Keratinocyte (primary cell): ENCODE results near the gene MGAT5B. TPM values are rescaled to one million over a fixed set of nuclear protein-coding genes. Genes with fewer than 3 reads are reported as not detected.

Experiments
- DNase-seq: peaks from one replicate; pipeline ENCODE4 v3.0.0-alpha.2; 2011; ENCODE audit warnings: low read depth, missing footprints, low spot score
- FAIRE-seq: peaks from 2 replicates; lab custom pipeline; 2011; peaks lifted over from hg19 to GRCh38; lab: Jason Lieb, UNC
- H2AFZ ChIP-seq: 2 replicates; pipeline ENCODE4 v1.6.0; 2012; ENCODE audit warnings: low read length, control low read depth, inconsistent platforms; ENCODE audit not compliant: control insufficient read depth
- H3K27ac ChIP-seq: 2 replicates; pipeline ENCODE4 v1.5.1; 2011; ENCODE audit warnings: low read length; ENCODE audit not compliant: control insufficient read depth, insufficient read depth
- H3K27me3 ChIP-seq: 3 replicates; pipeline ENCODE4 v1.6.0; 2011; ENCODE audit warnings: low read length; ENCODE audit not compliant: control insufficient read depth, insufficient read depth; ENCODE audit errors: extremely low read depth
- H3K36me3 ChIP-seq, 2 experiments: 2 replicates in 1 of 2; 3 replicates in 1 of 2; pipeline ENCODE4 v1.5.1; 2011; ENCODE audit warnings: low read length in 2 of 2, mild to moderate bottlenecking in 1 of 2; ENCODE audit not compliant: control insufficient read depth in 2 of 2, insufficient read depth in 2 of 2; ENCODE audit errors: extremely low read depth in 1 of 2
- H3K4me1 ChIP-seq: 3 replicates; pipeline ENCODE4 v1.5.1; 2011; ENCODE audit warnings: low read length; ENCODE audit not compliant: control insufficient read depth, insufficient read depth; ENCODE audit errors: extremely low read depth
- H3K4me2 ChIP-seq: 3 replicates; pipeline ENCODE4 v1.6.0; 2011; ENCODE audit warnings: low read depth, low read length; ENCODE audit not compliant: control insufficient read depth, insufficient read depth; ENCODE audit errors: extremely low read depth
- H3K4me3 ChIP-seq, 3 experiments: fragments of 200-600 bp in 1 of 3; sonication (generic) in 1 of 3; 2 replicates in 2 of 3; 3 replicates in 1 of 3; pipeline ENCODE4 v1.5.1; 2011 to 2016; ENCODE audit warnings: low read length in 3 of 3, mild to moderate bottlenecking in 3 of 3, control low read depth in 2 of 3, inconsistent platforms in 1 of 3, low read depth in 1 of 3, mixed read lengths in 1 of 3, mixed run types in 1 of 3, moderate library complexity in 1 of 3; ENCODE audit not compliant: control insufficient read depth in 2 of 3, insufficient read depth in 2 of 3; ENCODE audit errors: extremely low read depth in 1 of 3
- H3K79me2 ChIP-seq: 2 replicates; pipeline ENCODE4 v1.6.0; 2012; ENCODE audit warnings: low read length; ENCODE audit not compliant: control insufficient read depth, insufficient read depth
- H3K9ac ChIP-seq: 3 replicates; pipeline ENCODE4 v1.6.0; 2011; ENCODE audit warnings: low read length; ENCODE audit not compliant: control insufficient read depth, insufficient read depth; ENCODE audit errors: extremely low read depth
- H3K9me1 ChIP-seq: 3 replicates; pipeline ENCODE4 v1.6.0; 2011; ENCODE audit warnings: low read length; ENCODE audit not compliant: control insufficient read depth, insufficient read depth; ENCODE audit errors: extremely low read depth
- H3K9me3 ChIP-seq: 2 replicates; pipeline ENCODE4 v1.5.1; 2012; ENCODE audit warnings: low read depth, low read length; ENCODE audit not compliant: control insufficient read depth
- H4K20me1 ChIP-seq: 3 replicates; pipeline ENCODE4 v1.6.0; 2011; ENCODE audit warnings: low read length; ENCODE audit not compliant: control insufficient read depth, insufficient read depth; ENCODE audit errors: extremely low read depth
- CTCF ChIP-seq, 3 experiments: IDR thresholded peaks in 1 of 3; conservative IDR thresholded peaks in 1 of 3; optimal IDR thresholded peaks in 1 of 3; 2 replicates in 2 of 3; 3 replicates in 1 of 3; pipeline versions ENCODE3 to v1.5.1; 2011; ENCODE audit warnings: low read length in 3 of 3, mild to moderate bottlenecking in 3 of 3, moderate library complexity in 2 of 3, control low read depth in 1 of 3, inconsistent platforms in 1 of 3; ENCODE audit not compliant: insufficient read depth in 2 of 3; ENCODE audit errors: extremely low read depth in 1 of 3
- EZH2 ChIP-seq: IDR thresholded peaks from one replicate; pipeline ENCODE4 v1.6.1; 2012; ENCODE audit warnings: inconsistent platforms, mild to moderate bottlenecking, low read length, moderate library complexity
- dilution Hi-C: fragments of 300-500 bp; cut with MboI; formaldehyde crosslinking; loops from one replicate; pipeline ENCODE4 v1.7.0; 2020; ENCODE audit warnings: low sequenced_read_pairs; ENCODE audit not compliant: extremely low pct_ligation_motif_present
- polyA plus RNA-seq, 5 experiments: library from polyadenylated mRNA; depleted of rRNA in 3 of 5; stranded (reverse) in 3 of 5; stranded (forward) in 1 of 5; unstranded in 1 of 5; fragments of >200 nt; gene quantifications; 1 replicate in 1 of 5; 2 replicates in 3 of 5; 3 replicates in 1 of 5; pipeline versions ENCODE4 v1.2.1 to v1.2.3, GENCODE V29; 2011 to 2012; ENCODE audit warnings: missing spikeins in 2 of 5, low read depth in 1 of 5, low replicate concordance in 1 of 5

MGAT5B gene
- polyA plus RNA-seq, 1 donor (not counting 4 experiments of a cell fraction or from before 2014, with no cell fraction given), result 0.29 TPM

- Histone ChIP-seq H3K4me2 (no peak overlapping the region), H3K27me3 (peaks cover 44% of the 10 kb centered on the region), H3K79me2 (no peaks in the 10 kb centered on the region), H3K4me1 (no peaks in the 10 kb centered on the region), H3K9ac (no peak overlapping the region), H3K27ac (no peak overlapping the region), H3K9me1 (no peaks in the 10 kb centered on the region), H4K20me1 (no peaks in the 10 kb centered on the region), H3K4me3 (no peak overlapping the region), H3K36me3 (no peaks in the 10 kb centered on the region), H3K9me3 (no peaks in the 10 kb centered on the region), H2AFZ (no peak overlapping the region)
- DNase-seq (no peak), FAIRE-seq (no peak)
- TF ChIP-seq CTCF (optimal IDR thresholded peaks at IDR 0.05 in 1 of 3, IDR thresholded peaks at IDR 0.05 in 1 of 3, conservative IDR thresholded peaks at IDR 0.05 in 1 of 3; ENCODE audit: extremely low read depth in 1 of 3, insufficient read depth in 2 of 3, low read length in 3 of 3) (no peak), EZH2 (no peak)
- dilution Hi-C loops, result no loop called here
Observed at GRCh38 chr17:76922967-76923366, 54.8 kb downstream of the MGAT5B start.

GRCh38 chr17:76923491-76923890, 55.3 kb downstream of the MGAT5B start:
- Histone ChIP-seq H3K36me3 (no peaks in the 10 kb centered on the region), H4K20me1 (no peaks in the 10 kb centered on the region), H3K9me1 (no peaks in the 10 kb centered on the region), H3K4me3 (no peak overlapping the region), H3K9ac (no peak overlapping the region), H3K79me2 (no peaks in the 10 kb centered on the region), H2AFZ (no peak overlapping the region), H3K4me2 (no peak overlapping the region), H3K27me3 (peaks cover 39% of the 10 kb centered on the region), H3K9me3 (no peaks in the 10 kb centered on the region), H3K27ac (no peak overlapping the region), H3K4me1 (no peaks in the 10 kb centered on the region)
- TF ChIP-seq EZH2 (no peak), CTCF (optimal IDR thresholded peaks at IDR 0.05 in 1 of 3, IDR thresholded peaks at IDR 0.05 in 1 of 3, conservative IDR thresholded peaks at IDR 0.05 in 1 of 3; ENCODE audit: extremely low read depth in 1 of 3, insufficient read depth in 2 of 3, low read length in 3 of 3) (no peak)
- FAIRE-seq (no peak), DNase-seq (no peak)
- dilution Hi-C loops, result no loop called here
